AG09319 (cell line): ENCODE measurements around the gene RFX3.

Experiments
- DNase-seq: peaks from one replicate; pipeline ENCODE4 v3.0.0-alpha.2; 2010; ENCODE audit warnings: low read depth; ENCODE audit errors: extremely low read depth
- TF ChIP-seq, protein P1 (sequence below): IDR thresholded peaks from 2 replicates; pipeline ENCODE4 v1.5.1; 2011; ENCODE audit warnings: low read depth, mild to moderate bottlenecking, inconsistent platforms, low read length, moderate library complexity

The RFX3 gene

DNA sequence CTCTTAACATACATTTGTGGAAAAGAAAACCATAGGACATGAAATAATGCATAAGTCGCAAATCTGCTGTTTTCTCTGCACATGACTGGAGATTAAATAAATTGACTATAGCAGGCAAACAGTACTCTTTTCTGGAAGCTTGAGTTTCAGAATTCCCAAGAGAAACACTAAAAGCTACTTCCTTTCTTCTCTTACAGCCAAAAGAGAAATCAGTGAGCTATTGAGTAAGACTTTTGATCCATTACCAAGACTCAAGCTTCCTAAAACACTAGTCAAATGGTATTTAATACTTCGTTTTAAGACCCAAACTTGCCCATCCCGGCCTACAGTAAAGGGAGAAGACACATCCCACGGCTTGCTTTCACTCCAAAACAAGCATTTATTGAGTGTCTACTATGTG is 346.1 kb downstream of the RFX3 start:
- TF ChIP-seq, protein P1, sequence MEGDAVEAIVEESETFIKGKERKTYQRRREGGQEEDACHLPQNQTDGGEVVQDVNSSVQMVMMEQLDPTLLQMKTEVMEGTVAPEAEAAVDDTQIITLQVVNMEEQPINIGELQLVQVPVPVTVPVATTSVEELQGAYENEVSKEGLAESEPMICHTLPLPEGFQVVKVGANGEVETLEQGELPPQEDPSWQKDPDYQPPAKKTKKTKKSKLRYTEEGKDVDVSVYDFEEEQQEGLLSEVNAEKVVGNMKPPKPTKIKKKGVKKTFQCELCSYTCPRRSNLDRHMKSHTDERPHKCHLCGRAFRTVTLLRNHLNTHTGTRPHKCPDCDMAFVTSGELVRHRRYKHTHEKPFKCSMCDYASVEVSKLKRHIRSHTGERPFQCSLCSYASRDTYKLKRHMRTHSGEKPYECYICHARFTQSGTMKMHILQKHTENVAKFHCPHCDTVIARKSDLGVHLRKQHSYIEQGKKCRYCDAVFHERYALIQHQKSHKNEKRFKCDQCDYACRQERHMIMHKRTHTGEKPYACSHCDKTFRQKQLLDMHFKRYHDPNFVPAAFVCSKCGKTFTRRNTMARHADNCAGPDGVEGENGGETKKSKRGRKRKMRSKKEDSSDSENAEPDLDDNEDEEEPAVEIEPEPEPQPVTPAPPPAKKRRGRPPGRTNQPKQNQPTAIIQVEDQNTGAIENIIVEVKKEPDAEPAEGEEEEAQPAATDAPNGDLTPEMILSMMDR = no peak
- DNase-seq = no peak

DNA sequence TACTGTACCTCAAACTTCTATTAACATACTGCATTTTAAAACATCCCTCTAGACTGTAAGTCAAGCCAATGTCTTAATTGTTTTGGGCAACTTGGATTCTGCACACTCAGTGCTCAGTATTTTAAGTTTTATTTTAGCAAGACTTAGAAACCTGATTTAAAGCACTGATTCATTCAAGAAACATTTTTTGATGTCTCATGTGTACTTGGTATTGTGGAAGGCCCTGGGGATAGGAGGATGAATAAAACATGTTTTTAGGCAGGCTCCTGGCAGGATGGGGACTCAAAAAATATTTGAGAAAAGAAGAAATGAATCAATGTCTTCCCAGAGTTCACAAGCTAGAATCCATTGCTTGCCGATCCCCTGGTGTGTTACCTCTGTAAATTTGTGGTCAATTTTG is 347.9 kb downstream of the RFX3 start:
- DNase-seq = no peak
- TF ChIP-seq, protein P1 = no peak

DNA sequence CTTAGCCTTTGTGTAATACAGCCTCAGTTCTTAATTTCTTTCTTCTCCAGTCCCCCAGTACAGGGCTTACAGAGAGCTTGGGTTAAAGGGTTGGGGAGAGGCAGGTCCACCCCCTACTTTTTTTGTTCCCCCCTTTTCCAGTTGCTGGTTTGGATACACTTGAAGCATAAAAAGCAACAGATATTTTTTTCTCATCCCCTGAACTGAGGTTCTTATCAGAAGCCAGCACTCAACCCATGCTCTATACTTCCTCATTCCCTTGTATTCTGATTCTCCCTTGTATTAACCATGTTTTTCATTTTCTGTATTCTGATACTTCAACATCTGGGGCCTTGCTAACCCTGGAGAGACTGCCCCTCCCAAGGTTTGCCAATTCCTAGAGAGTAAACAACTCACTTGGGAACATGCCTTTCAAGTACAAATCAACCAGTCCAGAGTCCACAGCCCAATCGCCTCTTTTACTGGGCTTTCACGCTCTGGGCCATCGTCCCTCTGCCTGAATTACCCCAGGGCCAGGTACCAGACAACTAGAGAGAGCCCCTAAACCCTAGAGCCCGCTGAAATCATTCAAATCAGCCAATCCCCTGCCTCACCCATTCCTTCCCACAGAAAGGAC is 348.5 kb downstream of the RFX3 start:
- TF ChIP-seq, protein P1 = no peak
- no peak for DNase-seq

DNA sequence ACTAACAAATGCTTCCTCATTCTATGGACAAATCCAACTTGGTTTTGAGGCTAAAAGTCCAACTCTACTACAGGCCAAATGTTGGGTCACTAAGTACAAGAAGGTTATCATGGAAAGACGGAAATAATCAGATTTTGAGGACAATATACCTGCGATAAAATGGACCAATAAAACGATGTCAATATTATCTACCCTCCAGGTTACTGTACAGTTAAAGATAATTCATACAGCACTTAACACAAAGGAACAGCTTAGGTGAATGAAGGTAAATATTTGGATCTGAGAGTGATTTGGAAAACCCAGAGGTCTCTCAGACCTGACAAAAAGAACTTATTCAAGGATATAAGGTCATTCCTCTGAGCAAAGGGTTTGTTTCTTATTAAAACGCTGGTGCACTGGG is 352.4 kb downstream of the RFX3 start:
- DNase-seq = no peak
- TF ChIP-seq, protein P1 = no peak

DNA sequence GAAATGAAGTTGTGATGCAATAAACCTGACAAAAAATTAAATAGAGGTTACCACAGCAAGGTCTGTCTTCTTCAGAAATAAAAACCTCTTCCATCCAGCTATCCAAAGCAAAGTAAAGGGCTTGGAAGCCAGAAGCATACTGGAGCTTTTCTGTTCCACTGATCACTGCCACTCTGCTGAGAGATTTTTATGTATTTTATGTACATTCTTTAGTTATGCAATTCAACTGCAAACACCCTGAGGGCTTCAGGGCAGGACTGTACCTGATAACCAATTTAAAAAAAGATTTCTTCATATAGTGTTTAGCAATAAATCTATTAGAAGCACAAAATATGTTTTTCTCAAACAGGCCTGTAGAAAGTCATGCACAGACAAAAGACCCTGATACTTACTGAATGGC is 355.0 kb downstream of the RFX3 start:
- no peak for DNase-seq
- TF ChIP-seq, protein P1 = no peak
